ENCODE results near the gene HGS. TPM values are rescaled to one million over a fixed set of nuclear protein-coding genes. Genes with fewer than 3 reads are reported as not detected.

HGS gene, protein sequence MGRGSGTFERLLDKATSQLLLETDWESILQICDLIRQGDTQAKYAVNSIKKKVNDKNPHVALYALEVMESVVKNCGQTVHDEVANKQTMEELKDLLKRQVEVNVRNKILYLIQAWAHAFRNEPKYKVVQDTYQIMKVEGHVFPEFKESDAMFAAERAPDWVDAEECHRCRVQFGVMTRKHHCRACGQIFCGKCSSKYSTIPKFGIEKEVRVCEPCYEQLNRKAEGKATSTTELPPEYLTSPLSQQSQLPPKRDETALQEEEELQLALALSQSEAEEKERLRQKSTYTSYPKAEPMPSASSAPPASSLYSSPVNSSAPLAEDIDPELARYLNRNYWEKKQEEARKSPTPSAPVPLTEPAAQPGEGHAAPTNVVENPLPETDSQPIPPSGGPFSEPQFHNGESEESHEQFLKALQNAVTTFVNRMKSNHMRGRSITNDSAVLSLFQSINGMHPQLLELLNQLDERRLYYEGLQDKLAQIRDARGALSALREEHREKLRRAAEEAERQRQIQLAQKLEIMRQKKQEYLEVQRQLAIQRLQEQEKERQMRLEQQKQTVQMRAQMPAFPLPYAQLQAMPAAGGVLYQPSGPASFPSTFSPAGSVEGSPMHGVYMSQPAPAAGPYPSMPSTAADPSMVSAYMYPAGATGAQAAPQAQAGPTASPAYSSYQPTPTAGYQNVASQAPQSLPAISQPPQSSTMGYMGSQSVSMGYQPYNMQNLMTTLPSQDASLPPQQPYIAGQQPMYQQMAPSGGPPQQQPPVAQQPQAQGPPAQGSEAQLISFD
- total RNA-seq: 100 to 1,000 TPM in 1 of 2 donors, 10 to 100 TPM in 1; 98.5 to 105 TPM
- long read RNA-seq, transcript HGS-201 (22 exons, 2,970 nt): major isoform, 59 of 191 reads
- long read RNA-seq, partial matches to known transcripts: 94 of 191 reads
- long read RNA-seq, other reads (novel, unspliced or antisense): 32 of 191 reads

DNA sequence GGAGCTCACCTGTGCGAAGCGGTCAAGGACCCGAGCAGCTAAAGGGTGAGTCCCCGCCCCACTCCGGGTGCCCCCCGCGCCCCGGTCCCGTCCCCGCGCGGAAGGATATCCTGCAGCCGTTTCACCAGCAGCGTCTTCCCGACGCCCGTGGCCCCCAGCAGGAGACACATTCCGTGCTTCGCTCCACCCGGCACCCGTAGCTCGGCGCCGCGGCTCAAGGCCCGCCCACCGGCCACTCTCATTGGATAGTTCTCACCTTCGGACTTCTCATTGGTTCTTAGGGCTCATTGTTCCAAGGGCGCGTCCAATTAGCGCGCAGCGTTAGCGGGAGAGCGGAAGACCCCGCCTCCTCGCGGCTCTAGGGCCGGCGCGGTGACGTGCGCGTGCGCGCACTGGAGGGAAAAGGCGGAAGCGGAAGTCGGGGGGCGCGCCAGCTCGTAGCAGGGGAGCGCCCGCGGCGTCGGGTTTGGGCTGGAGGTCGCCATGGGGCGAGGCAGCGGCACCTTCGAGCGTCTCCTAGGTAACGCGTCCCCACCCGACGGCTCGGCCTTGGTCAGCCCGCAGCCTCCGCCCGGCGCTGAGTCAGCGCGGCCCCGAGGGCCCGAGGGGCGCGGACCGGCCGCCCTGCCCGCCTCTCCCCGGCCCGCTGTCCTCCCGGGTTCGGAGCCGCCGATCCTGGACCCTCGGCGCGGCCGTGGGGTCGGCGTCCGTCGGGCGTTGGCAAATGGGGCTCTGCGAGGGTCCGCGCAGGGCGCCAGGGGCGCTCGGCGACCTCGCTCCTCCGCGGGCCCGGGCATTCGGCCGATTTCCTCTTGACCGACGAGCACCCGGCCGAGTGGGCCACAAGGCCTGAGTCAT, at the start of gene HGS, which contains the start of gene ARL16:
HGS (plus strand) TSS at position 428 of the 858 bp plus-strand sequence; CDS start at position 484, 56 bp downstream.
ARL16 (minus strand) TSS at position 214 of the 858 bp plus-strand sequence; CDS start at position 170, 44 bp downstream.
- DNase-seq (peak; percentile 97 to 98), ATAC-seq (peak; percentile 95)
- intact Hi-C loops (cut with DNase I, micrococcal nuclease): no loop called here

DNA sequence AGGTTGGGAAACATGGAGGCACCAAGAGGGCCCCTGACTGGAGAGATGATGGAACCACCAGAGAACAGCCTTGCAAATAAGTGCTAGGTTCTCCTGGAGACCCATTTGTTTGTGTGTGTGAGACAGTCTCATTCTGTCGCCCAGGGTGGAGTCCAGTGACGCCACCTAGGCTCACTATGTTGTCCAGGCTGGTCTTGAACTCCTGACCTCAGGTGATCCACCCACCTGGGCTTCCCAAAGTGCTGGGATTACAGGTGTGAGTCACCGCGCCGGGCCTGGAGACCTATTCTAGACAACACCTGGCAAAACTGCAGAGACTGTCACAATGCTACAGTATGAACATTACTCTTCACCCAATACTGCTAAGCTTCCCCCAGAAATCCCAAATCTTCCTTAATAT, 48.4 kb upstream of the HGS start:
- intact Hi-C loops (cut with DNase I, micrococcal nuclease): no loop called here

DNA sequence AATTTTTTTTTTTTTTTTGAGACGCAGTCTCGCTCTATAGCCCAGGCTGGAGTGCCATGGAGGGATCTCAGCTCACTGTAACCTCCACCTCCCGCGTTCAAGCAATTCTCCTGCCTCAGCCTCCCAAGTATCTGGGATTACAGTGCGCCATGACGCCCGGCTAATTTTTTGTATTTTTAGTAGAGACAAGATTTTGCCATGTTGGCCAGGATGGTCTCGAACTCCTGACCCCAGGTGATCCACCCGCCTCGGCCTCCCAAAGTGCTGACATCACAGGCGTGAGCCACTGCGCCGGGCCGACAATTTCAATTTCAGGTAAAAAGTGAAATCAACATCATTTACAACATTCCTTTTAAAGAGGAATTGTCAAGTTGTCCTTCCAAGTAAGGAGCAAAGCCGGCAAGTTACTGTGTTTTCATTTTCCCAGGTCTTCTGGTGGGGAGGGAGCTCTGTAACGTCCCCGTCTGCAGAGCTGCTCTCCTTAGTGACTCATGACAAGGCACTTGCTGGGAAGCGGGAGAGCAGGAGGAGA, 47.8 kb upstream of the HGS start:
- ATAC-seq (peak; percentile 1), DNase-seq (no peak)
- intact Hi-C loops (cut with DNase I, micrococcal nuclease): no loop called here

More for the DNA sequence above, 48.4 kb upstream of the HGS start:
- DNase-seq: no peak
- peak; percentile 20 for ATAC-seq

DNA sequence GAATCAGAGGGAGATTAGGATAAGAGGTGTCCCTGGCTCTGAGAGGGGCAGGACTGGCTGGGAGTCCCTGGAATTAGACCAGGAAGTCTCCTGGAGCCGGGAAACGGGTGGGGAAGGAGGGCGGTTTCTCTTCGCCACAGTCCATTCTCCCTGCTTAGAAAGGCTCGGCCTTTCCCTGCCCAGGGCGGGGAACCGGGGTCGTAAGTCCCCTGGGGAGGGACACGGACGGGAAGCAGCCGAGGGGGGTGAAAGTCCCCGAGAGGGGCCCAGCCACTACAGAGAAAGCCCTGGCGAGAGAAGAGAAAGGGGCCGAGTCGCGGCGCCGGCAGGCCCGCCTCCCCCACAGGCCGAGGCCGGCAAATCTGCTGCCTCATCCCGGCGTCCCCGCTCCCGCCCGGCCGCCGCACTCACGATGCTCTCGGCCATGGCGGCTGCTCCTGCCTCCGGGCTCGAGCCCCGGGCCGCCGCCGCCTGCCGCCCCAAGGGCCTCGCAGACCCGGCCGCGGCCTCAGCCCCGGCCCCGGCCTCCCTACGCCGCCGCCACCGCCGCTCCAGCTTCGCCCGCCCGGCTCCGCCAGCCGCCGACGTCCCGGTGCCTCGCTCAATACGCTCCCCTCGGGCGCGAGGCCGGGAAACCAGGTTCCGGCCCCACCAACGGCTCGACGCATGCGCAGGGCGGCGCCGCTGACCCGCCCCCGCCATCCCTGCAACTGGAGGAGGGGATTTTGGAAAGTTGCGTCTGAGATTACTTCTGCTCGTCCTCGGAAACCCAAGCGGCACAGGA, 47.1 kb upstream of the HGS start, which contains the start of the genes NPLOC4 and TSPAN10:
NPLOC4 (minus strand) TSS at position 608 of the 784 bp plus-strand sequence; CDS start at position 426, 182 bp downstream.
TSPAN10 (plus strand) TSS at position 692 of the 784 bp plus-strand sequence. CDS start 5,217 bp downstream, outside the sequence.
- intact Hi-C loops (cut with DNase I, micrococcal nuclease): no loop called here
- DNase-seq (peak; percentile 66 to 82), ATAC-seq (peak; percentile 82)

DNA sequence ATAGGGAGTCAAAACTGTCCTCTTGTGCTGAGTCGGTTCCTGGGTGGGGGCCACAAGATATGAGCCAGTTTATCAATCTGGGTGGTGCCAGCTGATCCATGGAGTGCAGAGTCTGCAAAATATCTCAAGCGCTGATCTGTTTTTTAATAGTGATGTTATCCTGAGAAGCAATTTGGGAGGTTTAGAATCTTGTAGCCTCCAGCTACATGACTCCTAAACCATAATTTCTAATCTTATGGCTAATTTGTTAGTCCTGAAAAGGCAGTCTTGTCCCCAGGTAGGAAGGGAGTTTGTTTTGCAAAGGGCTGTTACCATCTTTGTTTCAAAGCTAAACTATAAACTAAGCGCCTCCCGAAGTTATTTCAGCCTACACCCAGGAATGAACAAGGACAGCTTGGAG, 45.1 kb upstream of the HGS start:
- DNase-seq: no peak
- ATAC-seq: no peak
- intact Hi-C loops (cut with DNase I, micrococcal nuclease): no loop called here

DNA sequence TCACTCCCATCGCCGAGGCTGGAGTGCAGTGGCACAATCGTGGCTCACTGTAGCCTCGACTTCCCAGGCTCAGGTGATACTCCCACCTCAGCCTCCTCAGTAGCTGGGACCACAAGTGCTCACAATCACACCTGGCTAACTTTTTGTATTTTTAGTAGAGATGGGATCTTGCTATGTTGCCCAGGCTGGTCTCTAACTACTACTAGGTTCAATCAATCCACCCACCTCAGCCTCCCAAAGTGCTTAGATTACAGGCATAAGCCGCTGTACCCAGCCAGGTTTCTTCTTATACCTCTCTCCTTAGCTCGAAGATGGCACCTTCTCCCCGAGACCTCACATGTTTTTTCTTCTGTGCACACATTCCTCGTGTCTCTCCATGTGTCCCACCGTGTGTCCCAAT, 43.8 kb upstream of the HGS start:
- DNase-seq: no peak
- intact Hi-C loops (cut with DNase I, micrococcal nuclease): no loop called here
- ATAC-seq: no peak

DNA sequence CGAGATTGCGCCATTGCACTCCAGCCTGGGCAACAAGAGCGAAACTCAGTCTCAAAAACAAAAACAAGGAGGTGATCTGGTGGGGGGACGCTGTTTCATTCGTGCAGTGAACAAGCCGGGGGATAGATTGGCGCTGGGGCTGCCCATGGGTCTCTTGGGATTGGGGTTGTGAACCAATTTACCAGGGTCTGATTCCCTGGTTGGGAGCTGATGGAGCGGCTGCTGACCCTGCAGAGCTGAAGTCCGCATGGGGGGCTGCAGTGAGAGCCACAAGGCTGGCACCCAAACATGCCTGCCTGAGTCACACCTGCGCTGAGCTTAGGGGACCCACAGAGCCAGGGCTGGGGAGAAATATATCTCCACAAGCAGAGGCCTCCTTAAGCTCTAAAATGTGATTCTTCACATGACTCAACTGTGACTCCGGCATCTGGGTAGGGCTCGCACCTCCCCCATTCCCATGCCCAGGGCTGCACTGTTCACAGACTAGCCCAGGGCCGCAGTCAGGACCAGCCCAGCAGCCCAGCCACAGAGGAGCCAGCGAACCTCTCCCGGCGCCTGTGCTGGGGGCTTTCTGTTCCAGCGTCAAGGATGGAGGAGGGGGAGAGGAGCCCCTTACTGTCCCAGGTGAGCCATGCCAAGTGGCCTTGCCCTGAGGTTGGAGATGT, 41.9 kb upstream of the HGS start:
- intact Hi-C loops (cut with DNase I, micrococcal nuclease): no loop called here
- no peak for ATAC-seq
- DNase-seq: no peak

DNA sequence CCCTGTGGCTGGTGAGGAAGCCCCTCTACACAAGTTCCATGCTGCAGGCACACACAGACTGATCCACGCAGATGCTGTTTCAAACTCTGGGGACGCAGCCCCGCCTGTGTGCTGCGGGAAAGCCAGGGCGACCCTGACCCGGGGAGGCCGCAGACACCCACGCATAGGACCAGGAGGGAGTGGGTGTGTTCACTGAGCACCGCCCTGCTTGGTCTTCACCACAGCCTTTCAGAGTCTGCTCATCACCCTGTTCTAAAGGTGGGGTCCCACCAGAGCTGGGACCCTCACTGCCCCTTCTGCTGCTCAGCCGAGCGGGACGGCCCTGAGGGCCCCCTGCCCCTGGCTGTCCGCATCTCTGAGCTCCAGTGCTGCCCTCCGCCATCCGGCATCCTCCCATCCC, 39.3 kb upstream of the HGS start:
- intact Hi-C loops (cut with DNase I, micrococcal nuclease): no loop called here
- no peak for ATAC-seq

DNA sequence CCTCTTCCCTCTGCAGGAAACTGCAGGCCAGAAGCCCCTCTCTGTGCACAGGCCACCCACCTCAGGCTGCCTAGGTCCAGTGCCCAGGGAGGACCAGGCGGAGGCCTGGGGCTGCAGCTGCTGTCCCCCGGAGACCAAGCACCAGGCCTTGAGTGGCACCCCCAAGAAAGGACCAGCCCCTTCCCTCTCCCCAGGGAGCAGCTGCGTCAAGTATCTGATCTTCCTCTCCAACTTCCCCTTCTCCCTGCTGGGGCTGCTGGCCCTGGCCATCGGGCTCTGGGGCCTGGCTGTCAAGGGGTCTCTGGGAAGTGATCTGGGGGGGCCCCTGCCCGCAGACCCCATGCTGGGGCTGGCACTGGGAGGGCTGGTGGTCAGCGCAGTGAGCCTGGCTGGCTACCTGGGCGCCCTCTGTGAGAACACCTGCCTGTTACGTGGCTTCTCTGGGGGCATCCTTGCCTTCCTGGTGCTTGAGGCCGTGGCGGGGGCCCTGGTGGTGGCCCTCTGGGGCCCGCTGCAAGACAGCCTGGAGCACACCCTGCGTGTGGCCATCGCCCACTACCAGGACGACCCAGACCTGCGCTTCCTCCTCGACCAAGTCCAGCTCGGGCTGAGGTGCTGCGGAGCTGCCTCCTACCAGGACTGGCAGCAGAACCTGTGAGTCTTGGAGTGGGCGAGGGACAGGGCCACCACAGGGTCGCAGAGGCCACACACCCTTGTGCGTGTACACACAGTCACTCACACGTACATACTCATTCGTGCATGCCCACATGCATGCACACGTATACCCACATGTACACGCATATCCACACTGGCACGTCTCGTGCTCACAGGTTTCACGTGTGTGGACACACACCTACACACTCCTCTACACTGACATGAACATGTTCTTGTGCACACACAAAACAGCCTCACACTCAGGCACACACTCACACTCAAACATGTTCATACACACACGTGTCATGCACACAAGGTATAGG, 38.5 kb upstream of the HGS start:
- intact Hi-C loops (cut with DNase I, micrococcal nuclease): no loop called here

More for the DNA sequence above, 39.3 kb upstream of the HGS start:
- no peak for DNase-seq

DNA sequence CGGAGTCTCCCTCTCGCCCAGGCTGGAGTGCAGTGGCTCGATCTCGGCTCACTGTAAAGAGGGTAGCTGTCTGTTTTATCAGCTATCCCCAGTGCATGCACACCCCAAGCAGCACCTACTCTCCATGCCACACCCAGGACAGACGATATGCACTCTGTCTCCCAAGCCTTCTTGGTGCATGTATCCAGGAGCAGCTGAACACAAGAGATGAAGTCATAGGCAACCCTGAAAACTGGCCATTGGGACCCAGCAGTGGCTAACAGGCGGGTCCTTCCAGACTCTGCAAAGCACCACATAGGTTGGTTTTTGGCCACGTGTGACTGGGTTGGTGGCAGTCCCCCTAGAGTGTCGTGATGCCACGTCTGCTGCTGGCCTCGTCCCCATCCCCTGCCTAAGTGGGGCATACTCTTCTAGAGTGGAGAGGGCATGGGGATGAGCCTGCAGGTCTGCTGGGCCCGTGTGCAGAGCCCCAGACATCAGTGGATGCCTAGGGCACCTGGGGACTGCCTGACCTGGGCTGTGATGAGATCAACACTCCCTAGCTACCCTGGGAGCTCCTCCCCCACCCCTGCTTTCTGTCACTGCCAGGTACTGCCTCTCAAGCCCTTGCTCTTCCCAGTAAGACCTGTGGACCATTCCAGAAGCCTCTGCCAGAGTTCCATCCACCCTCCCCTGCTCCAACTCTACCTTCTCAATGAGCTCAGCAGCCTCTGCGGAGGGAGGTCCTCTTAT, 36.8 kb upstream of the HGS start:
- ATAC-seq: no peak
- intact Hi-C loops (cut with DNase I, micrococcal nuclease): no loop called here
- DNase-seq: no peak

More for the DNA sequence above, 38.5 kb upstream of the HGS start:
- no peak for DNase-seq
- ATAC-seq: no peak

DNA sequence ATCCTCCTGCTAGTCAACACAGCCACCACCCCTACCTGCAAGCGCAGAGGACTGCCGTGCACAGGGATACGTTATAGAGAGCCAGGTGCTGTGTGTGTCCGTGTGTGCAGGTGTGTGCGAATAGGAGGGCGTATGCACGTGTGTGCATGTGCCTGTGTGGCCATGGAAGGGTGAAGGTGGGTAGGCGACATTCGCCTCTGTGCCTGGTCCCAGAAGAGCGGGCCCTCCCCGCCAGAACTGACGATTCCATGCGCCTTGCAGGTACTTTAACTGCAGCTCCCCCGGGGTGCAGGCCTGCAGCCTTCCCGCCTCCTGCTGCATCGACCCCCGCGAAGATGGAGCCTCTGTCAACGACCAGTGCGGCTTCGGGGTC, 36.2 kb upstream of the HGS start:
- DNase-seq (no peak), ATAC-seq (no peak)
- intact Hi-C loops (cut with DNase I, micrococcal nuclease): no loop called here

DNA sequence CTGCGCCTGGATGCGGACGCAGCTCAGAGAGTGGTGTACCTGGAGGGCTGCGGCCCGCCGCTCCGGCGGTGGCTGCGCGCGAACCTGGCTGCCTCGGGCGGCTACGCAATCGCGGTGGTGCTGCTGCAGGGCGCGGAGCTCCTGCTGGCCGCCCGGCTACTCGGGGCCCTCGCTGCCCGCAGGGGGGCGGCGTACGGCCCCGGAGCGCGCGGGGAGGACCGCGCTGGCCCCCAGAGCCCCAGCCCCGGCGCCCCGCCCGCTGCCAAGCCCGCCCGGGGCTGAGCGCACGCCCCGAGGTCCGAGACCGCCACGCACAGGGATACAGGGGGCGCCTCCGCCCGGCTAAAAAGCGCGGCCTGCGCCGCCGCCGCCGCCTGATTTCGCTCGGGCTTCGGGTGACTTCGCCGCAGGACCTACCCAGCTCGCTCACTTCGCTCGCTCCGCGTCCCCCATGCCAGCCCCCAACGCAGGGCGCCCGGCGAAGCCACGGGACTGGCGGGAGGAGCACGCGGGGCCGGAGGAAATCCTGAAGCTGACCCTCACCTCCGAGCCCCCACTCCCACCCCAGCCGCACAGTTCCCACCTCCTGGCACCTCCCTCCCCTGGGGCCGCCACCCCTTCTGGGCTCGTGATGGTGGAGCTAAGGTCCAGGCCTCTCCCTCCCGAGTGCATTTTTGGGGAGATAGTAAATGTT, 35.7 kb upstream of the HGS start:
- intact Hi-C loops (cut with DNase I, micrococcal nuclease): no loop called here
- DNase-seq (no peak), ATAC-seq (no peak)

DNA sequence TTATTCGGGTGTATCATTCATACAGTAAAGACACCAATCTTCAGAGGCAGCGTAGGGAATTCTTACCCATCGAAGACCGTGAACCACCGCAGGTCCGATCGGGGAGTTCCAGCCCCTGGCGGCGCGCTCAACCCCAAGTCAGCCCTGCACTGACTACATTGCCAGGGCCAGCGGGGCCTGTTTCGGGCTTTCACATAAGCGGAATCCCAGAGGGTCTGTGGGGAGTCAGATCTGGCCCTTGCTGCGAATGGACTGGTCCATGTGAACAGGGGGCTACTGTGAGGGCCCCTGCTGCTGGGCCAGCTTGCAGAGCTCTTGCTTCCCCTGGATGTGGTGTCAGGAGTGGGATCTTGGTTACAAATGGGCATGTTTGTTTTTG, 35.1 kb upstream of the HGS start:
- no peak for DNase-seq
- intact Hi-C loops (cut with DNase I, micrococcal nuclease): no loop called here
- no peak for ATAC-seq

DNA sequence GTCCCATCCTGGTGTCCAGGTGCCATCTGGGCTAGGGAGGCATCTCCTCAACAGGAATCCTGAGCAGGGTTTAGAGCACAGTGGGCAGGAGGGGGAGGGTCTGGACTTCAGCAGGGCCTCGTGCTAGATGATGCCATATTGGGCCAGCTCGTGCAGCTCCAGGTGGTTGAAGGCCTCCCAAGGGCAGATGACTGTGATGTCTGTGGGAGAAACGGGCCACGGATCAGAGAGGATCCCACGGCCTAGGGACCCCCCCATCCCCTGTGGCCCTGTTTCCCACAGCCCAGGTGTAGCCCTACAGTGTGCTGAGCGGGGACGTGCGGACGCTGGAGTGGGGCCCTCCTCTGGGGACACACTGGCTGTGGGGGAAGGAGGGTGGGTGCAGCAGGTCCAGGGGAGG, 32.9 kb upstream of the HGS start:
- DNase-seq: no peak
- intact Hi-C loops (cut with DNase I, micrococcal nuclease): no loop called here
- no peak for ATAC-seq

DNA sequence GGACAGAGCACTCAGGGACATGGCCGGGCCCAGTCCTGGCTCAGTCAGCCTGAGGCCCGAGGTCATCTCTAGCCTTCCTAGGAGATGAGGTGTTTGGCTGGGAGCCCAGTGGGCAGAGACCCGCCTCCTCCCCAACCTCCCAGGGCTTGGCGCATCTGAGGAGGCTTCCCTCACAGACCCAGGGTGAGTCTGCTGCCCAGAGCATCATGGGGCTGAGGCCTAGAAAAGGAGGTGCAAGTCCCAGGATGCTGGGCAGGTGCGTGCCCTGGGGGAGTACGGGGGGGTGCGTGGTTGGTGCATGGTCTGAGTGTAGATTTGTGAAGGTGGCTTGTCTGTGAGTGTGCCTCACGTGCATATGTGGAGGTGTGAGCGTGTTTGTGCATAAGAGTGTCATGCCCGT, 32.1 kb upstream of the HGS start:
- DNase-seq (no peak), ATAC-seq (no peak)
- intact Hi-C loops (cut with DNase I, micrococcal nuclease): no loop called here
